ENCODE data around the gene NHERF1.

DNA sequence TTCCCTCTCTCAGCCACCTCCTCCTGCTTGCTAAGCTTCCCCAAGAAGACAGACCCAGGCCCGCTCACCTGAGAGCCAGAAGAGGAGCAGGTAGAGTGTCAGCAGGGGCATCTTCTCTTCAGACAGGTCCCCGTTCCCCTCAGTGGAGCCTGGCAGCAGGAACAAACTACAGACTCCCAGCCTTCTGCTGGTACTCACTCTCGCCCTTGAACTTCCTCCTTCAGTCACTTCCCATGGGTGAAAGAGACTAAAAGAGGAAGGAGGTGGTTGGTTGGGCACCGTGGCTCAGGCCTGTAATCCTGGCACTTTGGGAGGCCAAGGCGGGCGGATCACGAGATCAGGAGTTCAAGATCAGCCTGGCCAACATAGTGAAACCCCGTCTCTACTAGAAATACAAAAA lies 35.7 kb upstream of the NHERF1 start, which contains the start of gene CD300LF:
- TF ChIP-seq, protein P1, sequence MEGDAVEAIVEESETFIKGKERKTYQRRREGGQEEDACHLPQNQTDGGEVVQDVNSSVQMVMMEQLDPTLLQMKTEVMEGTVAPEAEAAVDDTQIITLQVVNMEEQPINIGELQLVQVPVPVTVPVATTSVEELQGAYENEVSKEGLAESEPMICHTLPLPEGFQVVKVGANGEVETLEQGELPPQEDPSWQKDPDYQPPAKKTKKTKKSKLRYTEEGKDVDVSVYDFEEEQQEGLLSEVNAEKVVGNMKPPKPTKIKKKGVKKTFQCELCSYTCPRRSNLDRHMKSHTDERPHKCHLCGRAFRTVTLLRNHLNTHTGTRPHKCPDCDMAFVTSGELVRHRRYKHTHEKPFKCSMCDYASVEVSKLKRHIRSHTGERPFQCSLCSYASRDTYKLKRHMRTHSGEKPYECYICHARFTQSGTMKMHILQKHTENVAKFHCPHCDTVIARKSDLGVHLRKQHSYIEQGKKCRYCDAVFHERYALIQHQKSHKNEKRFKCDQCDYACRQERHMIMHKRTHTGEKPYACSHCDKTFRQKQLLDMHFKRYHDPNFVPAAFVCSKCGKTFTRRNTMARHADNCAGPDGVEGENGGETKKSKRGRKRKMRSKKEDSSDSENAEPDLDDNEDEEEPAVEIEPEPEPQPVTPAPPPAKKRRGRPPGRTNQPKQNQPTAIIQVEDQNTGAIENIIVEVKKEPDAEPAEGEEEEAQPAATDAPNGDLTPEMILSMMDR (conservative IDR thresholded peaks at IDR 0.05; ENCODE audit: low read depth, low read length), result no peak
- no peak for TF ChIP-seq EZH2 (IDR thresholded peaks at IDR 0.05; ENCODE audit: low read length, unreplicated experiment)
- TF ChIP-seq EZH2phosphoT487 (IDR thresholded peaks at IDR 0.05; ENCODE audit: borderline replicate concordance, low read length), result no peak
